HG02870 (cell line): ENCODE results near the gene UNC5C.

Experiments used
- ATAC-seq: cut with Tn5 transposase; IDR thresholded peaks from one replicate; pipeline ENCODE4 v1.9.1; 2021; ENCODE audit warnings: mild to moderate bottlenecking, moderate library complexity; ENCODE audit not compliant: unreplicated experiment

Gene UNC5C

DNA sequence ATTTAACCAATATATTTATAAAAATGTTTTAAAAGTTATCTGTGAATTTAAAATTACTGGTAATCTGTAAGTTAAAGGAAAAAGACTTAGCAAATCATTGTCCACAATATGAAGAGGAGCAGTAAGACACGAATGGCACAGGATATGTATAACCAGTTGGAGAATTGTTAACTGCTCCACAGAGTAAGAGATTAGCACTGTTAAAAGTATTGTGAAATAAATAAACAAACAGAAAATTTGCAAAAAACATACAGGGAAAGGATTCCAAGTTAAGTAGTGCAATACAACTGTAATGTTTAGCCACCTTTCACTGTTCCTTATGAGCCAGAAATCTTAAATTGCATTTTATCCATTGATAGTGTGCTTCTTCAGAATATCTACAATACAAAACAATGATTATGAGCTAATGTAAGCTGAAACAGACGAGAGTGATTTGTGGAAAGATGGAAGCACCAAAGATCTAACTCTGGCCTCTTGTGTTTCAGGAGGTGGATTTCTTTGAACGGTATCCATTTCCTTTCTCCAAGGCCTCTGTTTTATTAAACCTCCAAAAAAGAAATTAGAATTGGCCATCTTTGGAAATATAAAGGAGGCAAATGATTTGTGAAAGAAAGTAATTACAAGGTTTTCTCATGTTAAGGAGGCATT, 188.4 kb downstream of the UNC5C start:
- ATAC-seq = no peak

DNA sequence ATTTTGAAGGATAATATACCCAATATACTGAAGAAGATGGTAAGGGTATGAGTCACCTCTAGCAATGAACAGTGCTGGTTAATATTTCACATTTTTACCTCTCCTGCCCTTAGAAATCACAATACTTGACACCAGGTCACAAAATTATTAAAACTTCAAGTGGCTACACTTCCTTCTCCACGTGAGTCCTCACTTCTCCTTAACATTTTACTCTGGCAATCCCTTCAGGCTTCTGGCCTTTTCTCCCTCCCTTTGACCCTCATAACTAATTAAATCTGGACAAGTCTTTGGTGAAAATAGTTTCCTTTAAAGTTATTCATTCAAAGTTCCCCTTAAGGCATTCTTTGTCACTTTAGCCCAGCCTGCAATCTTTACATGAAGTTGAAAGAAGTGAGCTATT, 190.4 kb downstream of the UNC5C start:
- no peak for ATAC-seq

DNA sequence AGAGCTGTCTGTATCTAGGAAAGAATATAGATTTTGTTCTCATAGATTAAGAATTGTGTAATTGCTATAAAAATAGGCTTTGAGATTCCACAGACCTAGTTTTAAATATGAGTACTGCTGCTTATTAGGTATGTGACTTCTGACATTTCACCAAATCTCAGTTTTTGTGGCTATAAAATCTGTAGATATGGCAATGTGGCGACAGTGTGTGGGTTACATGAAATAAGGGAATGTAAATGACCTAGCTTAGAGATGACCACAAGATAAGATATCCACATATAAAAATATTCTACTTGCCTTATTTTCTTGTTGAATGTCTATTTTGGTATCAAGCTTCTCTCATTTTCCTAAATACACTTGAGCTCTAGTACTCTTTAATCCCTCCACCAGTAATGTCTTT, 193.8 kb downstream of the UNC5C start:
- no peak for ATAC-seq

DNA sequence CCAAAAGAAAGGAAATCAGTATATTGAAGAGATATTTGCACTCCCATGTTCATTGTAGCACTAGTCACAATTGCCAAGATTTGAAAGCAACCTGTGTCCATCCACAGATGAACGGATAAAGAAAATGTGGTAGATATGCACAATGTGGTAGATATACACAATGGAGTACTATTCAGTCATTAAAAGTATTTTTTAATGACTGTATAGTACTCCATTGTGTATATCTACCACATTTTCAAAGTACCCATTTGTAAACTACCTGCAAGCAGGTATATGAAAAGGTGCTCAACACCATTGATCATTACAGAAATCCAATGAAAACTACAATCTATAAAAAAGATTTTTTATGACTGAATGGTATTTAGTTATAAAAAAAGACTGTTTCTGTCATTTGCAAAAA, 200.4 kb downstream of the UNC5C start:
- no peak for ATAC-seq

DNA sequence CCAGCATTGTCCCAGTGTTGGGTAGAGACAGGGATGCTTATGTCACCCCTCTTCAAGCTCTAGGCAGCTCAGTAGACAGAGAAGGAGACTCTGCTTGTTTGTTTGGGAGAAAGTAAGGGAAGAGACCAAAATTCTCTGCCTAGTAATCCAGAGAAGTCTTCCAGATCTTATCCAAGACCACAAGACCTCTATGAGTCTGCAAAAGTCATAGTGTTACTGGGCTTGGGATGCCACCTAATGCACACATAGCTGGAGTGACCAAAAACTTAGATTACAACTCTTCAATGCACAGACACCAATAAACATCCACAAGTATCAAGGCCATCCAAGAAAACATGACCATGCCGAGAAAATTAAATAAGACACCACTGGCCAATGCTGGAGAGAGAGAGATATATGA, 205.5 kb downstream of the UNC5C start:
- no peak for ATAC-seq

DNA sequence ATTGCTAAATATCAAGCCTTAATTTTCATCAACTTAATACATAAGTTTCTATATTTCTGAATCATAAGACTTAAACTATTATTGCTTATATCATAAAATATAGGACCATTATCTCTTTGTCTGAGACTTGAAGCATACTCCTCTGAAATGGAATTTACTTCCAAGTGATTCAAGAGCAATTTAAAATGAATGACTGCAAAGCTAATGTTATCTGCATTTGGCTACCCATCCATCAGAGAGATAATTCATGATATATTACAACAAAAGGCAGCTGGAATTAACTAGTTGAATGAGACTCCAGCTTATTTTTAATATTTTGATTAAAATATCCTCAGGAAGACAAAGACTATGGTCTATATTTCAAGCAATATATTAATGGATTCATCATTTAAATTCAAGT, 208.6 kb downstream of the UNC5C start:
- no peak for ATAC-seq

DNA sequence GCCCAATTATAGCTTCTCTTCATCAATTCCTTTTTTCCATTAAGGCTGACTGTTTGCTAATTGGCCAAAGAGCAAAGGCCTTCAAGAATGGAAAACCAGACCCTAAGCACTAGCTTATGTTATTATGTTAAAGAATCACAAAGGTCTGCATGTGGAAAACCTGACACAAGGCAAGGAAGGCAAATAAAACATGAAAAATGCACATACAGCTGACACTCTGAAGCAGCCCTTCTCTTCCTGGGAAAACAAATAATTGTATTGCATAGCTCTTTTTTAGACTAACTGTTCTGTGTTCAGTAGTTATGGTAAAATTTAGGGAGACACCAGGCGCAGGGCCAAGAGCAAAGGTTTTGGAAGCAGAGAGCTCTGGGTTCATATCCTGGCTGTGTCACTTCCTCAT, 223.1 kb downstream of the UNC5C start:
- ATAC-seq = no peak

DNA sequence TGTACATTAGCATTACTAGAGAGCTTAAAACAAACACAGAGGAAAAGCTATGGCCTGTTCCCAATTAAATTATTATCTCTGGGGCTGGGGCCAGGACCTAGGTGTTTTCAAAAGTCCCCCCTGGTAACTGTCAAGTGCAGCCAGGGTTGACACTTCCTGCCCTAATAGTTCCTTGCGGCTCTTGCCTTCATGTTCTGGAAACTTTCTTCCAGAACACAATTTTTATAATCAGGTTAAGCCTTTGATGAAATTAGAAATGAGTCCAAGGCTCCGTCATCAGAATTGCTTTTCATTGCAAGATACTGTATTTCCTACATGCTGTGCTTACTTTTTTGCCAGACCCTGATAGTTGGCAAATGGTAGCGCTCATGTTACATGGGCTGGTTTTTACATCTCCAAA, 229.6 kb downstream of the UNC5C start:
- ATAC-seq = no peak

DNA sequence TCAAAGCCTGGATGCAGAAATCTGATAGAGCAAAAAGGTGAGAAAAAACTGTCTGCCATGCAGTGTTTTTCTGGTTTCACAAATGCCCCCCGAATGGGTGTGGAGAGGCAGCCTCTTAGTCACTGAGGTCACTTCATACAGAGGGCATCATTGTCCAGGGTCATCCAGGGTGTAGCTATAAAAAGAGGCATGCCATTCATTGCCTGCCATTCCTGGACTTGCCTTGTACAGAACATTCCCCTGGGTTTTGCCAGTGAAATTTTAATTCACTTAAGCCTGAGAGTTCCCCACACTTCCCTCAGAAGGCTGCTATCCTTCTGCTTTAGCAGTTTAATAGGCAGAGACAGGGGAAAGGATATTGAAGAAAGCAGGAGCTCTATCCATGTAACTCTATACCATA, 230.3 kb downstream of the UNC5C start:
- ATAC-seq = no peak

DNA sequence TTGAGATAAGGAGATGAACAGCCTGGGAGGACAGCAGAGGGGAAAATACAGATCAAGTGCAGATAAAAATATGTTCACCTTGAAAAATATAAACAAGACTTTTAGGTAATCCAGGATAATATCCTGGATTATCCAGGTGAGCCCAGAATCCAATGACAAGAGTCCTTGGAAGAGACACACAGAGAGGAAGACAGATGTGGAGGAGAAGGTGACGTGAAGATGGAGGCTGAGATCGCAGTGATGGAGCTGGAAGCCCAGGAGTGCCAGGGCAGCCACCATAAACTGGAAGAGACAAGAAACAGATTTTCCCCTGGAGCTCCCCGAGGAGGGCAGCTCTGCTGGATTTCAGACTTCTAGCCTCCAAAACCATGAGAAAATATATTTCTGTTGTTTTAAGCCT, 230.7 kb downstream of the UNC5C start:
- no peak for ATAC-seq

DNA sequence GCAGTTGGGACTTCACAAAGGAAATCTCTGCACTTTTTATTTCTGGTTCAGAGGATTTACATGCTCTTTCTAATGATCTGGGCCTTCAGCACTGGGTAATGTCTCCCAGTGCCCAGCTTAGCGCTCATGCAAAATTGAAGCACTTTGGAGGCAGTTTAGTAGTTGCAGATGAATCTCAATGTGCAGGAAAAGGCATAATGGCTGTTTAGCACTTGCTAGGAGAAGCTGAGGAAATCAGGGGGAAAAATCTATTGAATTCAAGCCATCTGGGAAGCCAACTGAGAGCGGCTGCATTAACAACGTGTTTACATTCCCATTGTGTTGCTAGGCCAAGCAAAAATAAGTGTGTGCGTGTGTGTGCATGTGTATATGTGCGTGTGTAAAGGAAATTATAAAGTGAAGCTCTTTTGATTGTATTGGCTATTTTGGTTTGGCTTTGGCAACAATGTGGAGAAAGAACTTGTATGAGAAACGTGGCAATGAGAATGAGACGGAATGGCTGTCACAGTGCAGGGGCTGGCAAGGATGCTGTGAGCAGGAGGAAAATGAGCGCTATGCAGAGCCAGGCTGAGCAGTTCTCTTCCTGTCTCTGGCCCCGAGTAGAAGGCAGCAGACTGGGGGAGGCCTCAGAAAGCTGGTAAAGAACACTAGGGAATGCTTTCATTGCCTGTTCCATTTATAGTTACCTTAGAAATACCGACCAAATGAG, 231.5 kb downstream of the UNC5C start:
- no peak for ATAC-seq

DNA sequence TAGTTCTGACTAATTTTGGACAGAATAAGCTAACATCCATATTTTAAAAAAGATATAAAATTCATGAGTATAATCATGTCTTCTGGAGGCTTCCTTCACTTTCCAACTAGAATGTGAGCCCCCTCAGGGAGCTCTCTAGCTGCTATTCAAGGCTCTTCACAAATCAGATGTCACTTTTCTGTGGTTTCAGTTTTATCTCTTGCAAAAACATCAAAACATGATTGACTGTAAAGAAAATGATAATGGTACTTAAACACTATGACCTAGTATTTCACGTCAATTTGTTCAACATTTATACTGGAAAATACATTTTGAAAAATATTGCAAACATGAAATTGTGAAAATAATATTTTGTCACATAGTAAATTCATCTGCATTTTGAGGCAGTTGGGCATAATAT, 234.2 kb downstream of the UNC5C start:
- ATAC-seq = no peak

DNA sequence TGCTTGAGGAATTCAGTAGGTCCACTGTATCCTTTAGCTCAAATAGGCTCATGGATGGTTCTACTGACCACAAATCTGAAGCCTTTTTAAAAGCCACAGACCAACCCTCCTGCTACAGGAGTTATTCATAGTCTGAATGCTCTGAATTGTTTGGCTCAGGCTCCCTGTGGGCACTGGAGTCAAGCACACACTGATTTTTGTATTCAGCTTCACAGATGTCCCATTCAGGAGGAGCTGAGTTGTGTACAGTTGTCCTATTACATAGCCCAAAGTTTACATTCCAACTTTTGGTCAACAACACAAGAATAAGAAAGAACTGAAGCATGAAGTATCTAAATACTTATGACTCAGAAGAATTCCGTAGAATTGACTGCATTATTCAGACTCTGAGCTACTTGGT, 243.9 kb downstream of the UNC5C start:
- no peak for ATAC-seq

DNA sequence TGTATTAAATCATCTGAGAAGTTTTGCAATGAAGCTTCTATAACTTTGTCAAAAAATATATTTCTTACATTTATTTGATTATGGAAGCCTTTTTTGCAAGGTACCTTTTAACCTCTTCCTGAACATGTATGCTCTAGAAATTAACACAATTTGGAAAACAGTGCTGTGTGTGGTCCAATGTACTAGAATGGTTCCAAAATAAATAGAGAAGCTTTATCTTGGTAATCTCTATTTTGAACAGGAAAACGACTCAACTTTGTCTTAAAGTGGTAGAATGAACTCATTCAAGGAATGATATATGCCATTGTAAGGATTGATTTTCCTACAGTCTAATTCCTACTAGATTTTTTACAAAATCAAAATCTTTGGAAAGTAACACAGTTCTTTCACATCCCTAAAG, 248.5 kb downstream of the UNC5C start:
- no peak for ATAC-seq

DNA sequence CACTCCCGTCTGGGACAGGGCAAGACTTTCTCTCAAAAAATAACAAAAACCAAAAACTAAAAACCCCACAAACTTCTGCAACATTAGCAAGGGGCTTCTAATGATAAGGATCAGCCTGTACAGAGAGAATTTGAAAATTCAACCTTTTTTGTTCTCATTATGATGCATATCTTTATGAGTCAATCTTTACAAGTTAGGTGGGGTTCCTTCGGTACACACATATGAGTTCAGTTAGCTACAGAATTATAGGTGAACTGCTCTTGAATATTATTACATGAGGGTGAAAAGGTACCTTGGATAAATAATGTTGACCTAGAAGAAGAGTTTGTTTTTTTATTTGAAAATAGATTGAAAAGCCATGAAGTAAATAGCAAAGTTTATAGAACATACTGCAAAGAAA, 252.7 kb downstream of the UNC5C start:
- no peak for ATAC-seq

DNA sequence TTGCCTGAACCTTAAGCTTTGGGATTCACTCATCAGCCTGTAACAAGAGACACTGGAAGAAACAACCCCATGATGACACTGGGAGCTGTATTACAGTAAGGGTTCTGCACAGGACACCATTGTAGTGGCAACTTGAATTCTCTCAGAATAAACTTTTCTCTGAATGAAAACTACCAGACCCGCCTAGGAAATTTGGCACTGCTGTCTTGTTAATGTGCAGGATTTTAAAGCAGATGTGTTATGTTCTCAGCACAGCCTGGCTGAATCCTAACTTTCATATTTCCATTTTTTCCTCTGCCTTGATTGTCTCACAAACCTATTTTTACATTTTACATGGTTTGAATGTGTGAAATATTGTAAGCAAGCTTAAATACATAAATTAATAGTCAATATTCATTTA, 253.6 kb downstream of the UNC5C start:
- ATAC-seq = no peak

DNA sequence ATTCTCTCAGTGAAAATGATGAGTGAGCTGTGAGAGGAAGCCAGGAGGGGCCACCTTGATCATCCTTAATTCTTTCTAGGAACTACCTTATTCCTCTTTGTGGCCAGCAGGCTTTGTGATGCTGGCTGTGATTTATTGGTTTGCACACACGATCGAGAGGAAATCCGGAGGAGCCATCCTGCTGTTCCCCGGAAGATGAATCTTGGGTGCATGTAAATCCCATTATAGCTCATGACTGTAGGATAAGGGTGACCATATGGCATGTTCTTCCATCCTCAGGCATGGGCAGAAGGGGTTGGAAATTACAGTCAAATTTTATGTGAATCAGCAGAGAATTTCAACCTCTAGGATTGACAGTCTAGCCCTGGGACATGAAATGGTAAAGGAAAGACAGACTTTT, 254.5 kb downstream of the UNC5C start:
- no peak for ATAC-seq

DNA sequence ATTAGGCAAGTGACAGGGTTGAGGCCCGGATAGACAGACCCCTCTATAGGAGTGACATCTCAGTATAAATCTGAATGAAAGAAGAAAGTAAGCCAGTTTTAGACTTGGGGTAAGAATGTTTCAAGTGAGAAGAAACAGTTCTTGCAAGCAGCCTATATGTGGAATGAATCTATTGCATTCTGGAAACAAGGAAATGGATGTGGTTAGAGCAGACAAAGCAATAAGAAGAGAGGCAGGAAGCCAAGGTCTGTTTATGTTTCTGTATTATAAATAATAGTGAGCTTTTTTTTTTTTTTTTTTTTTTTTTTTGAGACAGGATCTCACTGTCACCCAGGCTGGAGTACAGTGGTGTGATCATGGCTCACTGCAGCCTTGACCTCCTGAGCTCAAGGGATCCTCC, 255.8 kb downstream of the UNC5C start:
- no peak for ATAC-seq

DNA sequence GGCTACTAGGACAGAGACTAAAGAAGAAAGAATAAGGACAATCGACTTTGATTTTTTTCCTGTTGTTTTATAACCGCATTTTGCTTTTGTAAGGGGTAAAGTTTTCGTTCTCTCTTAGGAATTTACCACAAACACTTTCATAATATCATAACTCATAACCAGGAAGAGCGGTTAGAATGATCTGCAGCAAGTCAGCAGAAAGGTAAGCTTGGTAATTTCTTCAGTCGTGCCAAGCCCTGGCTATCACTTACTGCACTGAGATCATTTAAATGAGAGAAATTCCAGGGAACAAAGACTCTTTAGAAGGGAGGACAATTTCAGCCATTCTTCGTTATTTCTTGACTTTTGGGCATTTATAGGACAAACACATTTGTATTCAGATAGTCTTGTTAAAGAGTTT, 258.1 kb downstream of the UNC5C start:
- ATAC-seq = no peak

DNA sequence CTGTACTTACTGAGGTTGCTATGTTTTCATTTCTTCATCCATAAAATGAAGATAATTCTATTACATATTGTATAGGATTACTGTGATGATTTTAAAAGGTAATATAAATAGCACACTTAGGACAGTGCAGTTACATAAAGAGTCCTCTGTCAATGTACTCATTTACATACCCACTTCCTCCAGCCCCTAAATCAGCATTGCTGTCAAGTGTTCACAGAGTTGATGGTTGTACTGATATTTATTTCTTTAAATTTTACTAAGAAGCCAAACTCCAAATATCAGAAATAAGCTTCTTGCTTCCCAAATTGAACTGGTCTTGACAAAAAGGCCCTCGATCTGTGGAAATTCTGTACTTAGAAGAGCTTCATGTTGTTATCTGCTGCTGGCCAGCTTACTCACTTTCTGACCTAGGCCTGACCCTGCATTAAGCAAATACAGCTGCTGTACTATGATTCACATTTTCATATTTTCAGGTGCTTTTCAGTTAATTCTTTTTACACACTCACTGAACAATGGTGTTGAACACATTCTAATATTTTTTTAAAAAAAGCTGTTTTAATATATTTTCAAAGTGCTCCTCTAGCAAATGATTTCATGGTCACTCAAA, 259.6 kb downstream of the UNC5C start:
- ATAC-seq = peak; percentile 72

DNA sequence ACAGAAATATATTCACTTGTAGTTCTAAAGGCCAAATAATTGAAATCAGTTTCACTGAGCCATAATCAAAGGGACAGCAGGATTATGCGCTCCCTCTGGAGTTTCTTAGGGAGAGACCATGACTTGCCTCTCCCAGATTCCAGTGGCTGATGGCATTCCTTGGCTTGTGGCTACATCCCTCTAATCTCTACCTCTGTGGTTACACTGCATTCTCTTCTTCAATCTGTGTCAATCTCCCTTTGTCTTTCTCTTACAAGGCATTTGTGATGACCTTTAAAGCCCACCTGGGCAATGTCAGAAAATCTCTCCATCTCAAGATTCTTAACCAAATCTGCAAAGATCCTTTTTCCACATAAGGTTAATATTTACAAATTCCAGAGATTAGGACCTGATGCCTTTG, 260.2 kb downstream of the UNC5C start:
- no peak for ATAC-seq

DNA sequence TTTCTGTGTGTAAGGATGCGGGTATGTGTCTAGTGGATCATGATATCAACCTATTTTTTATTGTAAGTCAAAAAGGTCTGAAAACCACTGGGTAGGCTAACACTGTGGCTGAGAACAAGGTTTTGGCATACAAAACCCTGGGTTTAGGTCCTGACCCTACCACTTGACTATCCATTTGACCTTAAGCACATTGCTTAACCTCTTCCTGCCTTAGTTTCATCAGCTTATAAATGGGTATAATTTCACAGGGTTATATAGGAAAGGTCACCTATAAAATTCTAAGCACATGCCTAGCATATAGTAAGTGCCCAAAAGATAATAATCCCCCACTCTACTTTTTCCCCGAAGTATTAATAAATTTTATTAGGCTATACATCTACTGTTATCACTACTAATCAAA, 263.0 kb downstream of the UNC5C start:
- ATAC-seq = no peak

DNA sequence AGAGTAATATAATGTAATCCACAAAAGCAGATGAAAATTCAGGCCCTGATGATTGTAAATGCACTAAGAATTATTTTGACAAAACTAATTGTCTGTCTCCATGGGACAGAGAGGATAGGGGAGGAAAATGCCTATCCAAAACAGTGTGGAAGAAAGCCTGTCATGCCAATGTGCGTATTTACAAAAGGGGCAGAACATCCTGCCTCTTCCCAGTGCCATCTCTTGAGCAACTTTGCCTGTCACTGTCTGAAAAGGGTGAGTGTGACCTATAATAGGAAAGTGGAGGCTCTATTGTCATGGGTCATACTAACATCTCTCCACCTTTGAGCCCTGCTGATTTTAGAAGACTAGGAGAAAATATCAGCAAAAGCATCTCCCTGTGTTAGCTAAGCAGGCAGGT, 264.1 kb downstream of the UNC5C start:
- ATAC-seq = no peak
